ENCODE results near the gene FHOD3. TPM values are rescaled to one million over a fixed set of nuclear protein-coding genes. Genes with fewer than 3 reads are reported as not detected.

Gene FHOD3
- total RNA-seq, 1 donor from 2014 or later = 5.9 TPM

GRCh38 chr18:36558234-36558633 is 260.7 kb downstream of the FHOD3 start:
- Histone ChIP-seq H3K4me3 (ENCODE audit: insufficient read depth, low read depth, low read length) (no peak overlapping the region), H3K4me2 (ENCODE audit: low read length) (no peak overlapping the region), H2AFZ (ENCODE audit: low read depth, low read length) (no peak overlapping the region), H3K36me3 (ENCODE audit: insufficient read depth, low read length) (no peaks in the 10 kb centered on the region), H3K27ac (ENCODE audit: low read depth, low read length) (no peak overlapping the region), H3K4me1 (ENCODE audit: insufficient read depth, low read length) (no peaks in the 10 kb centered on the region), H3K9ac (ENCODE audit: low read length) (no peak overlapping the region), H3K79me2 (ENCODE audit: insufficient read depth, low read length) (no peaks in the 10 kb centered on the region), H4K20me1 (ENCODE audit: insufficient read depth, low read length) (no peaks in the 10 kb centered on the region), H3K27me3 (ENCODE audit: insufficient read depth, low read length) (no peaks in the 10 kb centered on the region), H3K9me3 (ENCODE audit: insufficient read depth, low read depth, low read length) (no peaks in the 10 kb centered on the region)
- no peak for TF ChIP-seq EZH2 (IDR thresholded peaks at IDR 0.05; ENCODE audit: insufficient read depth, low read length)
- TF ChIP-seq CTCF (IDR thresholded peaks at IDR 0.05; ENCODE audit: insufficient read depth, low read depth, low read length) = no peak
- no peak overlapping the region for H3K4me3 Mint-ChIP-seq (ENCODE audit: unreplicated experiment)
- no peak for DNase-seq (ENCODE audit: low read depth)
- no peak overlapping the region for H3K27ac Mint-ChIP-seq (ENCODE audit: unreplicated experiment)
- H3K27me3 Mint-ChIP-seq (ENCODE audit: low read depth, unreplicated experiment) = no peaks in the 10 kb centered on the region
- H3K4me1 Mint-ChIP-seq (ENCODE audit: low read depth, unreplicated experiment) = no peaks in the 10 kb centered on the region
- H3K36me3 Mint-ChIP-seq (ENCODE audit: low read depth, unreplicated experiment) = no peaks in the 10 kb centered on the region
- peaks cover 2% of the 10 kb centered on the region for H3K9me3 Mint-ChIP-seq (ENCODE audit: unreplicated experiment)
- no peak for FAIRE-seq

- TF ChIP-seq EZH2 (IDR thresholded peaks at IDR 0.05; ENCODE audit: insufficient read depth, low read length) = no peak
- TF ChIP-seq CTCF (IDR thresholded peaks at IDR 0.05; ENCODE audit: insufficient read depth, low read depth, low read length) = no peak
- Histone ChIP-seq H4K20me1 (ENCODE audit: insufficient read depth, low read length) (no peaks in the 10 kb centered on the region), H3K9ac (ENCODE audit: low read length) (no peak overlapping the region), H3K79me2 (ENCODE audit: insufficient read depth, low read length) (no peaks in the 10 kb centered on the region), H3K36me3 (ENCODE audit: insufficient read depth, low read length) (no peaks in the 10 kb centered on the region), H3K27me3 (ENCODE audit: insufficient read depth, low read length) (no peaks in the 10 kb centered on the region), H3K4me3 (ENCODE audit: insufficient read depth, low read depth, low read length) (no peak overlapping the region), H3K27ac (ENCODE audit: low read depth, low read length) (no peak overlapping the region), H2AFZ (ENCODE audit: low read depth, low read length) (no peak overlapping the region), H3K4me1 (ENCODE audit: insufficient read depth, low read length) (no peaks in the 10 kb centered on the region), H3K9me3 (ENCODE audit: insufficient read depth, low read depth, low read length) (no peaks in the 10 kb centered on the region), H3K4me2 (ENCODE audit: low read length) (no peak overlapping the region)
- DNase-seq (ENCODE audit: low read depth) = no peak
- Mint-ChIP-seq H3K4me3 (ENCODE audit: unreplicated experiment) (no peak overlapping the region), H3K27me3 (ENCODE audit: low read depth, unreplicated experiment) (peaks cover 3% of the 10 kb centered on the region), H3K4me1 (ENCODE audit: low read depth, unreplicated experiment) (no peaks in the 10 kb centered on the region), H3K27ac (ENCODE audit: unreplicated experiment) (no peak overlapping the region), H3K36me3 (ENCODE audit: low read depth, unreplicated experiment) (no peaks in the 10 kb centered on the region), H3K9me3 (ENCODE audit: unreplicated experiment) (no peaks in the 10 kb centered on the region)
- FAIRE-seq = no peak
Observed at GRCh38 chr18:36559149-36559857, 261.8 kb downstream of the FHOD3 start.

- Histone ChIP-seq H3K9ac (ENCODE audit: low read length) (no peak overlapping the region), H3K36me3 (ENCODE audit: insufficient read depth, low read length) (no peaks in the 10 kb centered on the region), H4K20me1 (ENCODE audit: insufficient read depth, low read length) (no peaks in the 10 kb centered on the region), H3K27me3 (ENCODE audit: insufficient read depth, low read length) (no peaks in the 10 kb centered on the region), H3K79me2 (ENCODE audit: insufficient read depth, low read length) (no peaks in the 10 kb centered on the region), H3K4me1 (ENCODE audit: insufficient read depth, low read length) (no peaks in the 10 kb centered on the region), H3K4me3 (ENCODE audit: insufficient read depth, low read depth, low read length) (no peak overlapping the region), H3K9me3 (ENCODE audit: insufficient read depth, low read depth, low read length) (no peaks in the 10 kb centered on the region), H3K4me2 (ENCODE audit: low read length) (no peak overlapping the region), H3K27ac (ENCODE audit: low read depth, low read length) (no peak overlapping the region), H2AFZ (ENCODE audit: low read depth, low read length) (no peak overlapping the region)
- peaks cover 3% of the 10 kb centered on the region for H3K27me3 Mint-ChIP-seq (ENCODE audit: low read depth, unreplicated experiment)
- no peak overlapping the region for H3K4me3 Mint-ChIP-seq (ENCODE audit: unreplicated experiment)
- H3K27ac Mint-ChIP-seq (ENCODE audit: unreplicated experiment) = no peak overlapping the region
- H3K9me3 Mint-ChIP-seq (ENCODE audit: unreplicated experiment) = no peaks in the 10 kb centered on the region
- DNase-seq (ENCODE audit: low read depth) = no peak
- FAIRE-seq = no peak
- H3K4me1 Mint-ChIP-seq (ENCODE audit: low read depth, unreplicated experiment) = no peaks in the 10 kb centered on the region
- TF ChIP-seq EZH2 (IDR thresholded peaks at IDR 0.05; ENCODE audit: insufficient read depth, low read length) (no peak), CTCF (IDR thresholded peaks at IDR 0.05; ENCODE audit: insufficient read depth, low read depth, low read length) (no peak)
- H3K36me3 Mint-ChIP-seq (ENCODE audit: low read depth, unreplicated experiment) = no peaks in the 10 kb centered on the region
Observed at GRCh38 chr18:36560187-36560586, 262.7 kb downstream of the FHOD3 start.
